Sciatic nerve (tissue), 2 donors: Measurements from ENCODE around the gene PRIMPOL. TPM values are rescaled to one million over a fixed set of nuclear protein-coding genes. Genes with fewer than 3 reads are reported as not detected.
"Not testable (repeated sequence)": the region's sequence is repeated elsewhere in the genome, so short reads cannot be mapped to it uniquely, and the experiment has no call there.

Experiments used
- ATAC-seq: fragments of 200-7000 bp; cut with Tn5 transposase; one replicate; pipeline ENCODE4 v1.9.1; 2020; ENCODE audit warnings: mild to moderate bottlenecking, moderate library complexity
- DNase-seq: peaks from one replicate; pipeline ENCODE4 v3.0.0-alpha.2; 2020; ENCODE audit warnings: low spot score
- intact Hi-C: fragments of 100-400 bp; cut with DNase I; formaldehyde crosslinking; loops from one replicate; pipeline ENCODE4 v1.14.2; 2022
- total RNA-seq: library from RNA; stranded (reverse); fragmentation: NEBNext Ultra II Directional; extraction: Animal tissue kit (Norgen Biotek cat#: 25700); gene quantifications from one replicate; pipeline ENCODE4 v1.2.1, GENCODE V29; 2021
- donor health status: DM: no; HTN: no; CAD: no.
- donor health status: DM: no; HTN: no; CAD: no.

PRIMPOL gene
- total RNA-seq: 30.9 TPM

GRCh38 chr4:184649026-184649970, at the start of gene PRIMPOL, which contains the start of gene CASP3:
PRIMPOL (plus strand) TSS chr4:184649738; CDS start chr4:184657141, 7,403 bp downstream.
CASP3 (minus strand) TSS chr4:184649447; CDS start chr4:184638453, 10,994 bp downstream.
- ATAC-seq (peak; percentile 97), DNase-seq (peak; percentile 98)
- intact Hi-C loops: no loop called here

GRCh38 chr4:184600982-184601381, 48.6 kb upstream of the PRIMPOL start:
- DNase-seq, intact Hi-C loops, ATAC-seq: not testable (repeated sequence)

- intact Hi-C loops, DNase-seq, ATAC-seq: not testable (repeated sequence)
These were observed 46.7 kb upstream of the PRIMPOL start for GRCh38 chr4:184602857-184603256.

- ATAC-seq, intact Hi-C loops, DNase-seq: not testable (repeated sequence)
These were observed 42.1 kb upstream of the PRIMPOL start for GRCh38 chr4:184607429-184607828.

GRCh38 chr4:184612074-184612473, 37.5 kb upstream of the PRIMPOL start:
- intact Hi-C loops: no loop called here
- no peak for DNase-seq
- no peak for ATAC-seq

- ATAC-seq: no peak
- no peak for DNase-seq
- intact Hi-C loops: no loop called here
These were observed 36.1 kb upstream of the PRIMPOL start for GRCh38 chr4:184613405-184613804.

GRCh38 chr4:184614509-184614908, 35.0 kb upstream of the PRIMPOL start:
- no peak for ATAC-seq
- intact Hi-C loops: no loop called here
- DNase-seq: no peak

- DNase-seq: not testable (repeated sequence)
These were observed 33.4 kb upstream of the PRIMPOL start for GRCh38 chr4:184616168-184616567.

GRCh38 chr4:184616633-184617551, 32.6 kb upstream of the PRIMPOL start:
- intact Hi-C loops: no loop called here
- no peak for ATAC-seq
- no peak for DNase-seq

More at GRCh38 chr4:184616168-184616567, 33.4 kb upstream of the PRIMPOL start:
- ATAC-seq, intact Hi-C loops: not testable (repeated sequence)

GRCh38 chr4:184617600-184618196, 31.8 kb upstream of the PRIMPOL start:
- peak; percentile 65 for DNase-seq
- peak; percentile 80 for ATAC-seq
- intact Hi-C loops: no loop called here

GRCh38 chr4:184620212-184620867, 29.2 kb upstream of the PRIMPOL start:
- DNase-seq (no peak), ATAC-seq (no peak)
- intact Hi-C loops: no loop called here

- intact Hi-C loops: no loop called here
- no peak for DNase-seq
- ATAC-seq: no peak
These were observed 28.0 kb upstream of the PRIMPOL start for GRCh38 chr4:184621518-184621917.

- DNase-seq, ATAC-seq, intact Hi-C loops: not testable (repeated sequence)
These were observed 25.0 kb upstream of the PRIMPOL start for GRCh38 chr4:184624504-184624903.

- intact Hi-C loops: no loop called here
- ATAC-seq (no peak), DNase-seq (no peak)
These were observed 24.5 kb upstream of the PRIMPOL start for GRCh38 chr4:184624972-184625554.

GRCh38 chr4:184625783-184626596, 23.5 kb upstream of the PRIMPOL start:
- intact Hi-C loops, DNase-seq, ATAC-seq: not testable (repeated sequence)

GRCh38 chr4:184628103-184628502, 21.4 kb upstream of the PRIMPOL start:
- DNase-seq (no peak), ATAC-seq (no peak)
- intact Hi-C loops: no loop called here

GRCh38 chr4:184632842-184633241, 16.7 kb upstream of the PRIMPOL start:
- ATAC-seq (no peak), DNase-seq (no peak)
- intact Hi-C loops: no loop called here
